Measurements from ENCODE around the gene CORO2B. TPM values are rescaled to one million over a fixed set of nuclear protein-coding genes. Genes with fewer than 3 reads are reported as not detected.
"Not testable (repeated sequence)": the region's sequence is repeated elsewhere in the genome, so short reads cannot be mapped to it uniquely, and the experiment has no call there.

Gene CORO2B
- total RNA-seq, 4 donors from 2014 or later = 0.80 to 4.5 (median 2.3) TPM

DNA sequence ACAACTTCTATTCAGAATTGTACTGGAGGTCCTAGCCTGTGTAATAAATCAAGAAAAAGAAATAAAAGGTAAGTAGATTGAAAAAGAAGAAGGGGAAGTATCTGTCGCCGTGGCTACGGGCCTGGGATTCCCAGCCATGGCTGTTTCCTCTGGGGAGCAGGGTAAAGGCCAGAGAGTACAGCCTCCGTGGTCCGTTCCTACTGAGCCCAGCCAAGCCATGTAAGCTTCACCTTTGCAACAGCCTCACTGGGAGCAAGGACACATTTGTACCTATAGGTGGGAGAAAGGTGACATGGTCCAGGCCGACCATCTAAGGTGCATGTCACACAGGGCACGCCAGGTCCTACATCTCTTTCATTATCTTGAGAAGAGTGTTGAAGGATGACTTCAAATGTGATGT lies 170.6 kb downstream of the CORO2B start:
- 64 to 76% methylated on average over 7 of the region's 7 CpGs for WGBS, 2 donors
- DNase-seq (ENCODE audit: low spot score in 2 of 2) = no peak
- intact Hi-C loops (cut with DNase I; ENCODE audit: low total_unique reads) = no loop called here
- no peak overlapping the region for H3K4me3 ChIP-seq (ENCODE audit: low read depth, poor library complexity, severe bottlenecking)
- TF ChIP-seq, protein P1, sequence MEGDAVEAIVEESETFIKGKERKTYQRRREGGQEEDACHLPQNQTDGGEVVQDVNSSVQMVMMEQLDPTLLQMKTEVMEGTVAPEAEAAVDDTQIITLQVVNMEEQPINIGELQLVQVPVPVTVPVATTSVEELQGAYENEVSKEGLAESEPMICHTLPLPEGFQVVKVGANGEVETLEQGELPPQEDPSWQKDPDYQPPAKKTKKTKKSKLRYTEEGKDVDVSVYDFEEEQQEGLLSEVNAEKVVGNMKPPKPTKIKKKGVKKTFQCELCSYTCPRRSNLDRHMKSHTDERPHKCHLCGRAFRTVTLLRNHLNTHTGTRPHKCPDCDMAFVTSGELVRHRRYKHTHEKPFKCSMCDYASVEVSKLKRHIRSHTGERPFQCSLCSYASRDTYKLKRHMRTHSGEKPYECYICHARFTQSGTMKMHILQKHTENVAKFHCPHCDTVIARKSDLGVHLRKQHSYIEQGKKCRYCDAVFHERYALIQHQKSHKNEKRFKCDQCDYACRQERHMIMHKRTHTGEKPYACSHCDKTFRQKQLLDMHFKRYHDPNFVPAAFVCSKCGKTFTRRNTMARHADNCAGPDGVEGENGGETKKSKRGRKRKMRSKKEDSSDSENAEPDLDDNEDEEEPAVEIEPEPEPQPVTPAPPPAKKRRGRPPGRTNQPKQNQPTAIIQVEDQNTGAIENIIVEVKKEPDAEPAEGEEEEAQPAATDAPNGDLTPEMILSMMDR (IDR thresholded peaks at IDR 0.05) = no peak
- no peak for TF ChIP-seq POLR2A (IDR thresholded peaks at IDR 0.05)

DNA sequence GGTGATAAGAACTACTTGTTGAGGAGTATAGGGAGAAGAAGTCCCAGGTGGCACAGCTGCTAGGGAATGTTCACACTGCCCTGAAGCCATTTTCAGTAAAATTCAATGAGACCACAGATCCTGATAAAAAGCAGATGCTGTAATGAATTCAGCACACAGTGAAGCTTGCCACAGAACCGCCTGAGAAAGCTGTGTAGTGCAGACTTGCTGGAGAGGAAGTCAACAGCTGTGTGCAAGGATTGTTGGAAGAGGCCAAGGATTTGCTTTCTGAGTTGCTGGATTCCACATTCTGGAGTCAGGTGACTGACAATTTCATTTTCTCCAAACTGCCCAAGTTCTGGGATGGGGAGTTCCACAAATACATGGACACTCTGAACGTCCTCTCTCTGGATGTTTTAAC lies 171.0 kb downstream of the CORO2B start:
- 49 to 62% methylated on average over 2 of the region's 2 CpGs for WGBS, 2 donors
- intact Hi-C loops (cut with DNase I; ENCODE audit: low total_unique reads) = no loop called here
- TF ChIP-seq POLR2A (IDR thresholded peaks at IDR 0.05) = no peak
- TF ChIP-seq, protein P1 (IDR thresholded peaks at IDR 0.05) = no peak
- no peak overlapping the region for H3K4me3 ChIP-seq (ENCODE audit: low read depth, poor library complexity, severe bottlenecking)
- DNase-seq (ENCODE audit: low spot score in 2 of 2) = no peak

DNA sequence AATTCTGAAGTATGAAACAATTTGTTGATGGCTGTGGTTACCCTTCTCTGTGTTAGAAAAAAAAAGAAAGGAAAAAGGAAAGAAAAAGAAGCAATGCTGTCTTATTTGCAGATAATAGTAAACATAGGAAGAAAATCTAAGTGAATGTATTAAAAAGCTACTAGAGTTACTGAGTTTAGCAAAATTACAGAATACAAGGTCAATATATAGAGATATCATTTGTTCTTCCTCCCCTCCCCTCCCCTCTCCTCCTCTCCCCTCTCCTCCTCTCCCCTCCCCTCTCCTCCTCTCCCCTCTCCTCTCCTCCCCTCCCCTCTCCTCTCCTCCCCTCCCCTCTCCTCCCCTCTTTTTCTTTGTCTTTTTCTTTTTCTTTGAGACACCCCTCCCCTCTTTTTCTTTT lies 172.8 kb downstream of the CORO2B start:
- H3K4me3 ChIP-seq (ENCODE audit: low read depth, poor library complexity, severe bottlenecking) = no peak overlapping the region
- no peak for DNase-seq (ENCODE audit: low spot score in 2 of 2)
- intact Hi-C loops (cut with DNase I; ENCODE audit: low total_unique reads) = no loop called here
- no peak for TF ChIP-seq POLR2A (IDR thresholded peaks at IDR 0.05)
- TF ChIP-seq, protein P1 (IDR thresholded peaks at IDR 0.05) = no peak

DNA sequence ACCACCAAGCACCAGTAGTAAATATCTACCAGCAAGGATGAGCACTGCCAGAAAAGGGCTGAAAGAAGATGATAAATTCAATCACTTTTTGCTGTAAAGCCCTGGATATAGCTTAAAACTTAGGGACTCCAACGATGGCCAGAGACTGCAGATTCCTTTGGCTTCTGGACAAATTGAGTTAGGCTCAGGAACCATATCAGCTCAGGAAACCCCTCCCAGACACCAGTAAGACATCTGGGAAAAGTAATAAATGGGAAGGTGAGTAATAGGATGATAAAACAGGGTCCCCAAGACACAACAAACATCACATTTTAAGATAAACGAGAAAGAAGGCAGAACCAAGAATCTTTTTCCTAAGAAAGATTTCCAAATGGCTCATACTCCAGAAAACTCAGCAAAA lies 176.9 kb downstream of the CORO2B start:
- DNase-seq (ENCODE audit: low spot score in 2 of 2) = no peak
- TF ChIP-seq POLR2A (IDR thresholded peaks at IDR 0.05) = no peak
- TF ChIP-seq, protein P1 (IDR thresholded peaks at IDR 0.05) = no peak
- intact Hi-C loops (cut with DNase I; ENCODE audit: low total_unique reads) = no loop called here
- 50 to 54% methylated on average over 2 of the region's 2 CpGs for WGBS, 2 donors
- no peak overlapping the region for H3K4me3 ChIP-seq (ENCODE audit: low read depth, poor library complexity, severe bottlenecking)

DNA sequence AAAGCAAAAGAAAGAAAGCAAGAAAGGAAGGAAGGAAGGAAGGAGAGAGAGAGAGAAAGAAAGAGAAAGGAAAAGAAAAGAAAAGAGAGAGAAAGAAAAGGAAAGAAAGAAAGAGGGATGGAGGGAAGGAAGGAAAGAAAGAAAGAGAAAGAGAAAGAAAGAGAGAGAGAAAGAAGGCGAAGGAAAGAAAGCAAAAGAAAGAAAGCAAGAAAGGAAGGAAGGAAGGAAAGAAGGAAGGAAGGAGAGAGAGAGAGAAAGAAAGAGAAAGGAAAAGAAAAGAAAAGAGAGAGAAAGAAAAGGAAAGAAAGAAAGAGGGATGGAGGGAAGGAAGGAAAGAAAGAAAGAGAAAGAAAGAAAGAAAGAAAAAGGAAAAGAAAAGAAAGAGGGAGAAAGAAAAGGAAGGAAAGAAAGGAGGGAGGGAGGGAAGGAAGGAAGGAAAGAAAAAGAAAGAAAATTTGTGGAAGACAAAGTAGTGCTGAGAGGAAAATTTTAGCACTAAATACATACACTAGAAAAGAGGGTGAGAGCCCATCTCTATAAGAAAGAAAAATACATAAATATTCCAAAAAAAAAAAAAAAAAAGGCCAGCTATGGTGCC lies 181.3 kb downstream of the CORO2B start:
- H3K4me3 ChIP-seq (ENCODE audit: low read depth, poor library complexity, severe bottlenecking); DNase-seq (ENCODE audit: low spot score in 2 of 2); intact Hi-C loops (cut with DNase I; ENCODE audit: low total_unique reads): not testable (repeated sequence)
- WGBS, 2 donors = 93 to 100% methylated on average over 1 of the region's 1 CpG

DNA sequence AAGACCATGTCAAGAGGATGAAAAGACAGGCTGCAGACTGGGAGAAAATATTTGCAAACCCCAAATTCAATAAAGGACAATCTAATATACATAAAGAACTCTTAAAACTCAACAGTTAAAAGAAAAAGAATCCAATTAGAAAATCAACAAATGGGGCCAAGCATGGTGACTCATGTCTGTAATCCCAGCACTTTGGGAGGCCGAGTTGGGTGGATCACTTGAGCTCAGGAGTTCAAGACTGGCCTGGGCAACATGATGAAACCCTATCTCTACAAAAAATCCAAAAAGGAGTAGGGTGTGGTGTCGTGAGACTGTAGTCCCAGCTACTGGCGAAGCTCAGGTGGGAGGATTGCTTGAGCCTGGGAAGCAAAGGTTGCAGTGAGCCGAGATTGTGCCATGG lies 184.3 kb downstream of the CORO2B start:
- WGBS, 2 donors = 57 to 66% methylated on average over 4 of the region's 4 CpGs
- intact Hi-C loops (cut with DNase I; ENCODE audit: low total_unique reads) = no loop called here
- no peak for DNase-seq (ENCODE audit: low spot score in 2 of 2)
- H3K4me3 ChIP-seq (ENCODE audit: low read depth, poor library complexity, severe bottlenecking) = no peak overlapping the region
- TF ChIP-seq, protein P1 (IDR thresholded peaks at IDR 0.05) = no peak
- no peak for TF ChIP-seq POLR2A (IDR thresholded peaks at IDR 0.05)
